HG02759 (cell line): ENCODE results near the gene PPIF.

ENCODE experiments used
- ATAC-seq: cut with Tn5 transposase; IDR thresholded peaks from one replicate; pipeline ENCODE4 v1.9.1; 2021; ENCODE audit warnings: mild to moderate bottlenecking, moderate library complexity; ENCODE audit not compliant: unreplicated experiment

The PPIF gene

GRCh38 chr10:79347894-79348639 lies 798 bp downstream of the PPIF start:
- peak; percentile 77 for ATAC-seq

GRCh38 chr10:79348640-79348988 lies 1.3 kb downstream of the PPIF start:
- no peak for ATAC-seq

GRCh38 chr10:79349072-79349491 lies 1.8 kb downstream of the PPIF start:
- ATAC-seq = no peak

- no peak for ATAC-seq
These were observed 2.6 kb downstream of the PPIF start for GRCh38 chr10:79349766-79350406.

GRCh38 chr10:79350407-79351154 lies 3.3 kb downstream of the PPIF start:
- no peak for ATAC-seq

- no peak for ATAC-seq
These were observed 4.1 kb downstream of the PPIF start for GRCh38 chr10:79351332-79351731.

GRCh38 chr10:79352035-79352877 lies 5.0 kb downstream of the PPIF start:
- no peak for ATAC-seq

GRCh38 chr10:79353000-79353406 lies 5.7 kb downstream of the PPIF start:
- ATAC-seq = no peak

- no peak for ATAC-seq
These were observed 6.5 kb downstream of the PPIF start for GRCh38 chr10:79353726-79354125.

GRCh38 chr10:79354141-79354540 lies 6.9 kb downstream of the PPIF start:
- ATAC-seq = peak; percentile 41

- no peak for ATAC-seq
These were observed 7.3 kb downstream of the PPIF start for GRCh38 chr10:79354615-79355014.

GRCh38 chr10:79355420-79356017 lies 8.2 kb downstream of the PPIF start:
- no peak for ATAC-seq

GRCh38 chr10:79356104-79356503 lies 8.8 kb downstream of the PPIF start:
- ATAC-seq = no peak

GRCh38 chr10:79357180-79357579 lies 9.9 kb downstream of the PPIF start:
- no peak for ATAC-seq

GRCh38 chr10:79358811-79359210 lies 11.5 kb downstream of the PPIF start:
- ATAC-seq = peak; percentile 63

GRCh38 chr10:79359816-79360498 lies 12.7 kb downstream of the PPIF start:
- ATAC-seq = no peak

- ATAC-seq = no peak
These were observed 13.5 kb downstream of the PPIF start for GRCh38 chr10:79360499-79361342.

- no peak for ATAC-seq
These were observed 14.6 kb downstream of the PPIF start for GRCh38 chr10:79361726-79362397.
